SH-SY5Y (cell line): ENCODE data around the gene BCAT1.

Experiments used
- GATA2 ChIP-seq: IDR thresholded peaks from 2 replicates; pipeline ENCODE4 v1.6.1; 2011; ENCODE audit warnings: mild to moderate bottlenecking, low read depth, low read length
- GATA3 ChIP-seq: IDR thresholded peaks from 2 replicates; pipeline ENCODE4 v1.6.1; 2011; ENCODE audit warnings: low read depth, mild to moderate bottlenecking, low read length, moderate library complexity

DNA sequence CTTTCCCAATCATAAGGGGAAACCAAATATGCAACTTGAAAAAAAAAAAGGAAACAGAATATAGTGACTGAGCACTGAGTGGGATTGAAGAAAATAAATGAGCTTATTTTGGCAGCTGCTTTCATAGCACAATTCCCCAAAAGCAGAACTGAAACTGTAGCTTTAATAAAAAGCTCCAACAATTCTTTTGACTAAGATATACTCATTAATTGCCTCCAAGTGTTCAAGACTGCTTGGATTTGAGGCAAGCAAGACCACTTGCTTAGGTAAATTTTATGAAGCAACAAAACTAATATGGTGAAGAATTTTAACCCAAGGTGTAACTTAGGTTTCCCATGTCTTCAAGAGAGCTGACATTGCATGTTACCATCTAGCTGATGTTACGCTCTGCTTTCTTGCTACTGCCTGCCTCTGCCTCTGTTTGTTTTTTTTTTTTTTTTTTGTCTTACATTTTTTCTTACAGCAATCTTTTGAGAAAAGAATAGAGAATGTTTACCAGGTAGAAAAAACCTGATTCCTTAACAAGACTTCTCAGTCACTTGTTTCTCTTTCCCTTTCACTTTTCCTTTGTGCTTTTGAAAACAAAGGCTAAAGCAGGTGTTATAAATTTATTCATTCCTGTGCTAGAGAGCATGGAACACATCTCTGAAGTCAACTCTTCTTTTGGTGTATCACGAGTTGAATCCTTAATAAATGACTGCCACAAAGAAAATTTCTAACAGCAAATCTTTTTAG is 134.4 kb downstream of the BCAT1 start:
- TF ChIP-seq GATA3 (no peak), GATA2 (no peak)
